GM23338 (cell line): ENCODE measurements around the gene PCDHA2. TPM values are rescaled to one million over a fixed set of nuclear protein-coding genes. Genes with fewer than 3 reads are reported as not detected.

ENCODE experiments used
- polyA plus RNA-seq: library from polyadenylated mRNA; unstranded; fragments of >200 nt; fragmentation: Nextera tagmentation; extraction: Ambion mirVana; gene quantifications from 2 replicates; pipeline ENCODE4 v1.2.1, GENCODE V29; 2016
- total RNA-seq: library from RNA; depleted of rRNA; stranded (reverse); fragments of >200 nt; shearing (Covaris generic); gene quantifications from 2 replicates; pipeline ENCODE4 v1.2.3, GENCODE V29; 2014; rRNA removed

PCDHA2 gene
- total and polyA plus RNA-seq, 2 experiments from 2014 or later: 0.99 to 2.2 TPM

Other genes with a start within 250 kb of the PCDHA2 start
- gene EIF4EBP3, start 247.2 kb upstream of the PCDHA2 start, total RNA-seq: 2.4 TPM in 1 of 2 replicates, not detected in the other
- 20.2 and 21.5 TPM in 2 replicates for gene EIF4EBP3, start 247.2 kb upstream of the PCDHA2 start, polyA plus RNA-seq
- 29.7 and 38.4 TPM in 2 replicates for gene SRA1, start 237.4 kb upstream of the PCDHA2 start, total RNA-seq
- 67.2 and 74.7 TPM in 2 replicates for gene SRA1, start 237.4 kb upstream of the PCDHA2 start, polyA plus RNA-seq
- gene APBB3, start 230.3 kb upstream of the PCDHA2 start, total RNA-seq: 10.2 and 15.4 TPM in 2 replicates
- 7.7 and 9.0 TPM in 2 replicates for gene APBB3, start 230.3 kb upstream of the PCDHA2 start, polyA plus RNA-seq
- 34.4 and 39.1 TPM in 2 replicates for gene SLC35A4, start 230.0 kb upstream of the PCDHA2 start, total RNA-seq
- 17.7 and 19.0 TPM in 2 replicates for gene SLC35A4, start 230.0 kb upstream of the PCDHA2 start, polyA plus RNA-seq
- not detected in 2 replicates for gene CD14, start 161.7 kb upstream of the PCDHA2 start, total RNA-seq
- 0.17 TPM in 1 of 2 replicates, not detected in the other for gene CD14, start 161.7 kb upstream of the PCDHA2 start, polyA plus RNA-seq
- 19.9 and 37.4 TPM in 2 replicates for gene TMCO6, start 155.4 kb upstream of the PCDHA2 start, total RNA-seq
- 18.7 and 19.0 TPM in 2 replicates for gene TMCO6, start 155.4 kb upstream of the PCDHA2 start, polyA plus RNA-seq
- gene NDUFA2, start 147.2 kb upstream of the PCDHA2 start, total RNA-seq: 48.8 and 55.7 TPM in 2 replicates
- gene NDUFA2, start 147.2 kb upstream of the PCDHA2 start, polyA plus RNA-seq: 292 and 317 TPM in 2 replicates
- gene IK, start 147.0 kb upstream of the PCDHA2 start, total RNA-seq: 58.9 and 77.3 TPM in 2 replicates
- gene IK, start 147.0 kb upstream of the PCDHA2 start, polyA plus RNA-seq: 116 and 128 TPM in 2 replicates
- gene WDR55, start 129.9 kb upstream of the PCDHA2 start, total RNA-seq: 18.0 and 22.7 TPM in 2 replicates
- 9.3 and 9.6 TPM in 2 replicates for gene WDR55, start 129.9 kb upstream of the PCDHA2 start, polyA plus RNA-seq
- 15.5 and 22.0 TPM in 2 replicates for gene DND1, start 121.3 kb upstream of the PCDHA2 start, total RNA-seq
- gene DND1, start 121.3 kb upstream of the PCDHA2 start, polyA plus RNA-seq: 7.3 and 8.1 TPM in 2 replicates
- 57.8 and 58.8 TPM in 2 replicates for gene HARS1, start 103.5 kb upstream of the PCDHA2 start, total RNA-seq
- gene HARS1, start 103.5 kb upstream of the PCDHA2 start, polyA plus RNA-seq: 48.6 and 51.6 TPM in 2 replicates
- 21.6 and 29.6 TPM in 2 replicates for gene HARS2, start 103.4 kb upstream of the PCDHA2 start, total RNA-seq
- gene HARS2, start 103.4 kb upstream of the PCDHA2 start, polyA plus RNA-seq: 12.7 and 14.4 TPM in 2 replicates
- gene ZMAT2, start 94.4 kb upstream of the PCDHA2 start, total RNA-seq: 26.4 and 35.6 TPM in 2 replicates
- gene ZMAT2, start 94.4 kb upstream of the PCDHA2 start, polyA plus RNA-seq: 45.1 and 50.6 TPM in 2 replicates
- 1.6 and 3.2 TPM in 2 replicates for gene PCDHA1, start 8.7 kb upstream of the PCDHA2 start, total RNA-seq
- gene PCDHA1, start 8.7 kb upstream of the PCDHA2 start, polyA plus RNA-seq: 0.52 and 0.81 TPM in 2 replicates
- 4.0 TPM in 2 replicates for gene PCDHA3, start 6.2 kb downstream of the PCDHA2 start, total RNA-seq
- gene PCDHA3, start 6.2 kb downstream of the PCDHA2 start, polyA plus RNA-seq: 0.87 and 1.2 TPM in 2 replicates
- 9.6 and 12.5 TPM in 2 replicates for gene PCDHA4, start 12.2 kb downstream of the PCDHA2 start, total RNA-seq
- 1.6 and 1.8 TPM in 2 replicates for gene PCDHA4, start 12.2 kb downstream of the PCDHA2 start, polyA plus RNA-seq
- 1.4 and 3.1 TPM in 2 replicates for gene PCDHA5, start 26.8 kb downstream of the PCDHA2 start, total RNA-seq
- gene PCDHA5, start 26.8 kb downstream of the PCDHA2 start, polyA plus RNA-seq: 0.61 and 0.86 TPM in 2 replicates
- gene PCDHA6, start 33.1 kb downstream of the PCDHA2 start, total RNA-seq: 4.6 and 5.2 TPM in 2 replicates
- gene PCDHA6, start 33.1 kb downstream of the PCDHA2 start, polyA plus RNA-seq: 2.0 and 2.1 TPM in 2 replicates
- 6.9 and 8.7 TPM in 2 replicates for gene PCDHA7, start 39.4 kb downstream of the PCDHA2 start, total RNA-seq
- 1.3 and 1.7 TPM in 2 replicates for gene PCDHA7, start 39.4 kb downstream of the PCDHA2 start, polyA plus RNA-seq
- gene PCDHA8, start 46.3 kb downstream of the PCDHA2 start, total RNA-seq: 1.4 and 3.1 TPM in 2 replicates
- 0.56 and 0.86 TPM in 2 replicates for gene PCDHA8, start 46.3 kb downstream of the PCDHA2 start, polyA plus RNA-seq
- gene PCDHA9, start 53.5 kb downstream of the PCDHA2 start, total RNA-seq: 3.2 and 3.3 TPM in 2 replicates
- gene PCDHA9, start 53.5 kb downstream of the PCDHA2 start, polyA plus RNA-seq: 1.1 and 1.6 TPM in 2 replicates
- 11.6 and 12.2 TPM in 2 replicates for gene PCDHA10, start 61.0 kb downstream of the PCDHA2 start, total RNA-seq
- gene PCDHA10, start 61.0 kb downstream of the PCDHA2 start, polyA plus RNA-seq: 3.9 and 4.1 TPM in 2 replicates
- gene PCDHA11, start 74.1 kb downstream of the PCDHA2 start, total RNA-seq: 22.9 and 26.5 TPM in 2 replicates
- gene PCDHA11, start 74.1 kb downstream of the PCDHA2 start, polyA plus RNA-seq: 8.5 and 11.6 TPM in 2 replicates
- 12.7 and 17.7 TPM in 2 replicates for gene PCDHA12, start 80.5 kb downstream of the PCDHA2 start, total RNA-seq
- 5.1 and 5.6 TPM in 2 replicates for gene PCDHA12, start 80.5 kb downstream of the PCDHA2 start, polyA plus RNA-seq
- gene PCDHA13, start 87.3 kb downstream of the PCDHA2 start, total RNA-seq: 4.3 and 9.8 TPM in 2 replicates
- 0.59 and 1.2 TPM in 2 replicates for gene PCDHA13, start 87.3 kb downstream of the PCDHA2 start, polyA plus RNA-seq
- 9.9 and 12.1 TPM in 2 replicates for gene PCDHAC1, start 131.4 kb downstream of the PCDHA2 start, total RNA-seq
- gene PCDHAC1, start 131.4 kb downstream of the PCDHA2 start, polyA plus RNA-seq: 0.50 and 0.53 TPM in 2 replicates
- gene PCDHAC2, start 171.6 kb downstream of the PCDHA2 start, total RNA-seq: 11.8 and 13.1 TPM in 2 replicates
- gene PCDHAC2, start 171.6 kb downstream of the PCDHA2 start, polyA plus RNA-seq: 0.54 and 1.8 TPM in 2 replicates